MM.1S (cell line): Measurements from ENCODE around the gene GCLM.

ENCODE experiments used
- EZH2 ChIP-seq: fragments of 300-600 bp; sonication (generic); optimal IDR thresholded peaks from 2 replicates; pipeline ENCODE3; 2017; ENCODE audit warnings: low read depth, mild to moderate bottlenecking, antibody characterized with exemption, low read length, mixed read lengths
- EZH2phosphoT487 ChIP-seq: fragments of 300-600 bp; sonication (generic); IDR thresholded peaks from 2 replicates; pipeline ENCODE4 v1.6.1; 2018; ENCODE audit warnings: antibody characterized with exemption, low read length
- TF ChIP-seq, protein P1 (sequence below): fragments of 300-600 bp; sonication (generic); IDR thresholded peaks from 2 replicates; pipeline ENCODE4 v1.5.1; 2016; ENCODE audit warnings: antibody characterized with exemption, low read length, mixed read lengths

GRCh38 chr1:93841771-93842170, 67.5 kb downstream of the GCLM start:
- TF ChIP-seq, protein P1, sequence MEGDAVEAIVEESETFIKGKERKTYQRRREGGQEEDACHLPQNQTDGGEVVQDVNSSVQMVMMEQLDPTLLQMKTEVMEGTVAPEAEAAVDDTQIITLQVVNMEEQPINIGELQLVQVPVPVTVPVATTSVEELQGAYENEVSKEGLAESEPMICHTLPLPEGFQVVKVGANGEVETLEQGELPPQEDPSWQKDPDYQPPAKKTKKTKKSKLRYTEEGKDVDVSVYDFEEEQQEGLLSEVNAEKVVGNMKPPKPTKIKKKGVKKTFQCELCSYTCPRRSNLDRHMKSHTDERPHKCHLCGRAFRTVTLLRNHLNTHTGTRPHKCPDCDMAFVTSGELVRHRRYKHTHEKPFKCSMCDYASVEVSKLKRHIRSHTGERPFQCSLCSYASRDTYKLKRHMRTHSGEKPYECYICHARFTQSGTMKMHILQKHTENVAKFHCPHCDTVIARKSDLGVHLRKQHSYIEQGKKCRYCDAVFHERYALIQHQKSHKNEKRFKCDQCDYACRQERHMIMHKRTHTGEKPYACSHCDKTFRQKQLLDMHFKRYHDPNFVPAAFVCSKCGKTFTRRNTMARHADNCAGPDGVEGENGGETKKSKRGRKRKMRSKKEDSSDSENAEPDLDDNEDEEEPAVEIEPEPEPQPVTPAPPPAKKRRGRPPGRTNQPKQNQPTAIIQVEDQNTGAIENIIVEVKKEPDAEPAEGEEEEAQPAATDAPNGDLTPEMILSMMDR: no peak
- TF ChIP-seq EZH2: no peak
- TF ChIP-seq EZH2phosphoT487: no peak
